ENCODE measurements around the gene CCDC192. TPM values are rescaled to one million over a fixed set of nuclear protein-coding genes. Genes with fewer than 3 reads are reported as not detected.

CCDC192 gene
- not detected in 2 replicates for total RNA-seq

GRCh38 chr5:127702926-127703561, at the start of gene CCDC192:
CCDC192 (plus strand) TSS chr5:127703391; CDS start chr5:127703446, 55 bp downstream.

Other genes with a start within 250 kb of the CCDC192 start
- gene PRRC1, start 185.8 kb upstream of the CCDC192 start, total RNA-seq, result 38.1 and 48.7 TPM in 2 replicates
- gene CTXN3, start 54.3 kb upstream of the CCDC192 start, total RNA-seq, result not detected in 2 replicates